NCI-H1092 (cell line): ENCODE results near the gene NRG2.

Experiments used
- DNase-seq: peaks from one replicate; lab custom pipeline; 2025; lab: John Stamatoyannopoulos, UW

Gene NRG2

DNA sequence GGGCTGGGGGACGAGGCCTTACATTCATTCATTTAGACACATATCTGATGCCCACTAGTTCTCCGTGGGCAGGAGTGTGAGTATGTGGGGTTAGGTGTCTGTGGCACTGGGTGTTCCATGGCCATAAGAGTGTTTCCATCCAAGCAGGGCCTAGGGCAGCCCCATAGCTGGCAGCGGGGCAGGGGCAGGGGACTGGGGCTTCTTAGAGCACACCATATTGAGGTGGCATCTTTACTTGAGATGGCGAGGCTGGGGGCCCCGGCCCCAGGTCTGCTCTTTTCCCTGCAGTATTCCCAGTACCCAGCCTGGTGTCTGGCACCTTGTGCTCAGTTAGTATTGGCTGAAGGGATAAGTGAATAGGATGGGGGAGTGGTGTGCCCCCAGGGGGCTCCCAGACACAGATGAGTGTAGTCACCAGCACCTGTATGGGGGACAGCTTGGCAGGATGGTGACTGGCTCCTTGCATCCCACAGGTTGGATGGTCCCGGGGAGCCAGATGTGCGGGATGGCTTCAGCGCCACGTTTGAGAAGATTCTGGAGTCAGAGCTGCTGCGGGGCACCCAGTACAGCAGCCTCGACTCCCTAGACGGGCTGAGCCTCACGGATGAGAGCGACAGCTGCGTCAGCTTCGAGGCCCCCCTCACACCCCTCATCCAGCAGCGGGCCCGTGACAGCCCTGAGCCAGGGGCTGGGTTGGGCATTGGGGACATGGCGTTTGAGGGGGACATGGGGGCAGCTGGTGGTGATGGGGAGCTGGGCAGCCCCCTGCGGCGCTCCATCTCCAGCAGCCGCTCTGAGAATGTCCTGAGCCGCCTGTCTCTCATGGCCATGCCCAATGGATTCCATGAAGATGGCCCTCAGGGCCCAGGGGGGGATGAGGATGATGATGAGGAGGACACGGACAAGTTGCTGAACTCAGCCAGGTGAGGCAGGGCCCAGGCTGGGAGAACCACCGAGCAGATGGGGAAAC, 230.0 kb downstream of the NRG2 start:
- no peak for DNase-seq

DNA sequence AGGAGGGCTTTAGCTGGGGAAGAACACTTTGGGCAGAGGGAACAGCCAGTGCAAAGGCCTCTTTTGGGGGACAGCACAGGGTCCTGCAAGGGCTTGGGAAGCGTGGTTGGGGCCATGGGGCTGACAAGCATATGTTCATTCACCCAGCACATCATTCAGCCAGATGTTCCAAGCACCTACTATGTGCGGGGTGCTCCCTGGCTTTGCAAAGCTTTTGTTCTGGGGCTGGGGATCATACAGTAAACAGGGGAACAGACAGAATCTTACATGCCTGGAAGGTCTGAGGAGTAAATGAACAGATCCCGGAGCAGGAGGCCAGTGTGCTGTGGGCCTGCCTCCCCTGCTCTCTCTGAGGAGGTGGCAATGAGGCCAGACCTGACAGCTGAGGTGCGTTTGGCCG, 230.8 kb downstream of the NRG2 start:
- DNase-seq: no peak

DNA sequence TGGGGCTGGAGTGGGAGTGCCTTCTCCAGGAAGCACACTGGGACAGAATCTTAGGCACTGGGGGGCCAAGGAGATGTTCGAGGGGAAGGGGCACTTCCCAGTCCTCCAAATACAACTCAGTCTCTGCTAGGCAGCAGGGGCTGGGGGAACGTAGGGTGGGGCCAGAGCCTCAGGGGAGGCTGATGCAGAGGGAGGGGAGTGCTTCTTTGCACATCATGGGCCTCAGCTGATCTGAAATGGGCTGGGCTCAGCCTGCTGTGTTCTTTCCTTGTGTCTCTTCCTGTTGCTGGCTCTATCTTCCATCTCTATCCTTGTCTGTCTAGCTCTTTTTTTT, 231.9 kb downstream of the NRG2 start:
- DNase-seq: no peak

DNA sequence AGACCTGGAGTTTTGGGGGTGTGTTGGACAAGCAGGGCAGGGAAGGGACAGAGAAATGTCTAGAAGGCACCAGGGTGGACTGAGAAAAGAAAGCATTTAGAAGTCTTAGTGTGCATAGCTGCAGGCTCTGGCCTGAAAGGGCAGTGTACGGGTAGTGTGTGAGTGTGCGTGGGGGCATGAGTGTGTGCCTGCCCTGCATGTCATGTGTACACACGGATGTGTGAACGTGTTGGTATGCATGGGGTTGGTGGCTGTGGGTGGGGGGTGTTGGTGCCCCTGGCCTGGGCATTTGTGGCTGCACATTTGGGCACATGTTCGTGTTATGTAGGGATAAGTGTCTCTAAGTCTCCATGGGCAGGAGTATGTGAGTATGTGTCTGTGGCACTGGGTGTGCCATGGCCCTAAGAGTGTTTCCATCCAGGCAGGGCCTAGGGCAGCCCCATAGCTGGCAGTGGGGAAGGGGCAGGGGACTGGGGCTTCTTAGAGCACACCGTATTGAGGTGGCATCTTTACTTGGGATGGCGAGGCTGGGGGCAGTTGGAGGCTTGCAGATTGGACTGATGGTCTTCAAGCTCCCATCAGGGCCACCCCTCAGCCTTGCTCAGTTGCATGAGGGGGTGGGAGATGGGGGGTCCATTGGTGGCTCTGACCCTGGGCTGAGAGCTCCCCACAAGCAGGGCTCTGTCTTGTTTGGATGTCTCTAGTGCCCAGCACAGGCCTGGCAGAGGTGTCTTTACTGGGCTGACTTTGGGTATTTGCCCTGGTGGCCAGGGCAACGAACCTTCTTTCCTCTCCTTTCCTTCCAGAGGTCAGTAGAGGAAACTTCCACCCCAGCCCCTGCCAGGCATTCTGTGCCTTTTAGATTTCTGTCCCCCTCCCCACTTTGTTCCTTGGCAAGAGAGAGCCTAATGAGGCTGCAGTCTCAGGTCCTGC, 232.5 kb downstream of the NRG2 start:
- DNase-seq: no peak

DNA sequence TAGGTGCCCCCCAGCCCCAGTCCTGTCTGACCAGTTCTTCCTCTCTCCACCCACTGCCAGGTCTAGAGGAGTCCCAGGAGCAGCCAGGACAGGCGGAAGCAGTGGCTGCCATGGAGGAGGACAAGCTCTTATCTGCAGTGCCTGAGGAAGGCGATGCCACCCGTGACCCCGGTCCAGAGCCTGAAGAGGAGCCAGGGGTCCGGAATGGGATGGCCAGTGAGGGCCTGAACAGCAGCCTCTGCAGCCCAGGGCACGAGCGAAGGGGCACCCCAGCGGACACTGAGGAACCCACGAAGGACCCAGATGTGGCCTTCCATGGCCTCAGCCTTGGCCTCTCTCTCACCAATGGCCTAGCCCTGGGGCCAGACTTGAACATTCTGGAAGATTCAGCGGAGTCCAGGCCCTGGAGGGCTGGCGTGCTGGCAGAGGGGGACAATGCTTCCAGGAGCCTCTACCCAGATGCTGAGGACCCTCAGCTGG, 233.7 kb downstream of the NRG2 start:
- no peak for DNase-seq

DNA sequence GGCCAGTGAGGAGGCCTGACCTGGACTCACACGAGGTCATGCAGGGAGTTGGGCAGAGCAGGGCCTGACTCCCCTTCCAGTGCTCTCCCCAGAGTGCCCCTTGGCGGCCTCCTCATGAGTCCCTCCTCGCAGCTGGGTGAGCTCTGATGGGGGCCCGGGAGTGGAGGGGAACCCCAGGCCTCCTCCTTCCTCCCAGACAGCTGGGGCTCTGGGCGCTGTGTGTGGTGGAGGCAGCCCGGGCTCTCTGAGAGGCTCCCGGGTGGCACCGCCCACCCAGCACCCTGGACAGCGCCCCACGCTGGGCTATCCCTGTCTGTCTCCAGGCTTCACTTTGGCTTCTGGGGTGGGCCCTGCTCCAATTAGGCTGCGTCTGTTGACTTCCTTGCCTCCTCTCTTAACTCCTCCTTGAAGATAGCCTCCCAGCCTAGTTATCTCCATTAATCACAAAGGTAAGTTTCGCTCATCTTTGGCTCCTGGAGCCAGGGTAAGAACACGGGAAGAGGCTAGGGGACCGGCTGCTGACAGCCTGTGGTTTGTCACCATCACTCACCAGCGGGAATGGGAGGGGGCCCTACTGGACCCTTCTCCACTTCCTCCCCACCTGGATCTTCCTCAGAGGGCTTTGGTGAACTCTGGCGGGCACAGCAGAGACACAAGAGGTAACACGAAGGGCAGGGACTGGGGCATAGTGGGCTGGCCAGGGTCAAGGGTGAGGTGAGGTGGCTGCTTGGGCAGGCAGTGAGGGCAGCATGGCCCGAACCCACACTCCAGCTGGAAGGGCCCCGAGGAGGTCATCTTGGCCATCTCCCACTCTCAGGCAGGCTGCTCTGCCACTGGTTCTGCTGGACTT, 234.4 kb downstream of the NRG2 start:
- DNase-seq: no peak

DNA sequence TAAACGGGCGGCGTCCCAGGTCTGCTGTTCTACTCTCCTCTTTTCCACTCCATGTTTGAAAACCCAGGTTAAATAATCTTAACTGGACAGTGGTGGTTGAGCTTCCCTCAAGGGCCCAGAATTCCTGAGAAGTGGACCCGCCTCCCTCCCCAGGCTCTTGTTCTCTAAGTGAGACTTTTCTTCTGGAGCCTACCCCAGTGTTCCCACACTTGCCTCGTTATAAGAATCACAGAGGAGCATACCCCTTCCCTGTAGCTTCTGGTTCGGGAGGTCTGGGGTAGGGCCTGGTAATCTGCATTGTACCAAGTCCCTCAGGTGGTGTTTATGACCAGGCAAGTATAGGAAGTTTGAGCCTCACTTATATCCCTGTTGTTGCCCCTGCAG, 235.5 kb downstream of the NRG2 start:
- DNase-seq: no peak

DNA sequence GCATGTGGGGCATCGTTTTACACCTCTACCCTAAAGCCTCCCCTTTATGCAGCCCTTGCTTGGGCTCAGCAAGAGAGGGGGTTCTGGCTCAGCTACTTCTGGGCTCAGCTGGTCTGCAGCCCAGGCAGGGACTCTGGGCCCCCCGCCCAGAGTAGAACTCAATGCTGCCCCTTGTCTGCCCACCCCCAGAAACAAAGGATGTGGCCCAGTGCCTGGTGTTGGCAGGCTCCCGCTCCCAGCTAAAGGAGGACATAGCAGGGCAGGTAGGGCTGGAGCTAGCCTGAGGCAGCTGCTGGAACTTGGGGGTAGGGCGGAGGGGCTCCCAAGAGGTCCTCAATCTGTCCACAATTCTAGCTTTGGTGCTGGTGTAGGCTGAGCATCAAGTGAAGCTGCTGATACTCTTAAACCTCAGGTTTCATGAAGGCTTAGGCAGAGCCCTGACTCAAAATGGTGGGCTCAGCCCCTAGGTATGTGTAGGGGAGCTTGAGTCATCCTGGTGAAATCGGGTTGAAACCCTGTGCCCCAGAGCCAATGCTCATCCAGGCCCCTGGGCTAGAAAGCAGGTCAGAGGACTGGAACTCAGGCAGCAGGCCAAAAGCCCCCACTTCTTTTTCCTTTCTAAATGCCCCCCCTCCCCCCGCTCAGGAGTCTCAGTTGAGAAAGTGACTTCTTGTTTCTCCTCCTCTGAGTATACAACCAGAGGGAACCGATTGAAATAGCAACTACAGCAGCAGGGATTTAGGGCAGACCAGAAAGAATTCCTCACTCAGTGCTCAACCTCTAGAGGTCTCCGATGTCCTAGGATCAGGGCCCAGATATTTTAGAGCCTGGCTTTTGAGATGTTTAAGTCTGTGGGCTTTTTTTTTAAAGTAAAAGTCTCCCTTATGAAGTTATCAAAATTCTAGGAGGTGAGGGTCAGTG, 236.1 kb downstream of the NRG2 start:
- no peak for DNase-seq

DNA sequence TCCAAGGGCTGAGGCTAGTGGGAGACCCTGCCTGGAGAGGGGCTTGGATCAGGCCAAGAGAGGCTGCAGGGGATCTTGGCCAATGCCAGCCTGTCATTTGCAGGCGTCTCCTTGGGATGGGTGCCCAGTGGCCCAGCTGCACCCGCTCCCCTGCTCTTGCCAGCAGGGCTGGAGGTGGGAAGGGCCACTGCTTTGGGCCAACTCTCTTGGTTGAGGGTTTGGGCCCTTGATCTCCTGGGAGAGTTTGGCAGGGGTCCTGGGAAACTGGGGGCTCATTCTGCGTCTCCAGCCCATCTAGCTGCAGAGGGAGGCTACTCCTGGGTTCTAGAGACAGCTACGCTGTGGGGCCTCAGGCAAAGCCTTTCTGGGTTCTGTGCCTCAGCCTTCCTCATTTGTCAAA, 237.0 kb downstream of the NRG2 start:
- DNase-seq: no peak

DNA sequence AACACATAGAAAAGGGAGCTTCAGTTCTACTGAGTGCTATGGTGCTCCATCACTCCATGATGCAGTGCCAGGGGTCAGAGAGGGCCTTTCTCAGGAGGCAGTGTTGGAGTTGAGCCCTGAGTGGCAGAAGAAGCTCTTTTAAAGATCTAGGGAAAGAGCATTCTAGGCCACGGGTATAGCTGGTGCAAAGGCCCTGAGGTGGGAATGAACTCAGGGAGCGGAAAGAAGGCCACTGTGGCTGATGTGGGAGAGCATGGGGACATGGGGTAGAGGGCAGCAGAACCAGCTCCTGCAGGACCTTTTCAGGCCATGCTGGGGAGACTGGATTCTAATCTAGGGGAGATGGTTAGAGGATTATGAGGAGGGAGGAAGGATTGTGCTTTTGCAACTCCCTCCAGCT, 237.6 kb downstream of the NRG2 start:
- no peak for DNase-seq

DNA sequence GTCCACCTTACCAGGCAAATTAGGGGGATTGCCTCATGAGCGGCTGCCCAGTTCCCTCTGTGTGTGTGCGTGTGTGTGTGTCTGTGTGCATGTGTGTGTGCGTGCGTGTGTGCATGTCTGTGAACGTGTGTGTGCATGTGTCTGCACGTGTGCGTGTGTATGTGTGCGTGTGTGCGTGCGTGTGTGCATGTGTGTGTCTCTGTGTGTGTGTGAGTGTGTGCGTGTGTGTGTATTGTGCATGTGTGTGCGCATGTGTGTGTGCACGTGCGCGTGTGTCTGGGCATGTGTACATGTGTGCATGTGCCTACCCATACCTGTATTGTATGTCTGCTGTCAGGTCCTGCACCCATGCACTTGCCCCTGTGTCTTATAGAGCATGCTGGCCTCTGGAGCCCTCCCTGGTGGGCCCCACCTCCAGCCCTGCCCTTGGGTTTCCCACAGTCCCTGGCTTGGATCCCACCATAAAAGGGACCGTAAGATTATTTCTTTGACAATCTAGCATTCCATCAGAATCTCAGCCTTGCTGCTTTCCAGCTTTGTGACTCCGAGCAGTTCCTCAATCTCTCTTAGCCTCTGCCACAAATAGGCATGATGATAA, 238.2 kb downstream of the NRG2 start:
- DNase-seq: no peak

DNA sequence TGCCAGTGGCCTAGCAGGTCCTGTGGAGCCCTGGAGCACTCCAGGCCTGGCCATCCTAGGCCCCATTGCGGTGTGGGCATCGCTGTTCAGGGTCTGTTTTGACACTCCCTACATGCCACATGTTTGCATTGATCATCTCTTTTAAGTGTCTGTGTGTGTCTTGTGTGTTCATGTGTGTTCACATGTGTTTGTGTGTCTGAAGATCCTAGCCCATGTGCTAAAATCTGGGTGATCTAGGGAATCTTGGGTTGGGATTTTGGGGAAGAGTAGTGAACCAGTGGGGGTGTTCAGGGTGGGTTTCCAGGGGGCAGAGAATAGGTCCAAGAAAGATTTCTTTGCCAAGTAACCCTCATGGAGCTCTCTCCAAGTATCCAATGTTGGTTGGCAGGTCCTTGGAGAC, 239.1 kb downstream of the NRG2 start:
- no peak for DNase-seq

DNA sequence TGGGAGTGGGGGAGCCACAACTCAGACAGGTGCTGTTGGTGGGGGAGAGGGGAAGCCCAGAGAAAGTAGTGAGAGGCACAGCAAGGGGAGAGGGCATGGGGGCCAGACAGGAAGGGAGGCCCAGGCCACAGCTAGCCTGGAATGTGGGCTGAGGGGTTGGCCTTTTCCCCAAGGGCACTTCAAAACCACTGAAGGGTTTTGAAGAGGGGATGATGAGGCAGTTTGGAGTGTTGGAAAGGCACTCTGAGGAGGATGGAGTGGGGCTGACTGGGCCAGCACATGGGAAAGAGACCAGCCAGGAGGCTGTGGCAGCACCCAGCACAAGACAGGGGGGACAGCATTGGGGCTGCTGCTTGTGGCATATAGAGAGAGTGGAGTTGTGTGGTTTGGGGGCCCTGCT, 243.7 kb downstream of the NRG2 start:
- DNase-seq: no peak

DNA sequence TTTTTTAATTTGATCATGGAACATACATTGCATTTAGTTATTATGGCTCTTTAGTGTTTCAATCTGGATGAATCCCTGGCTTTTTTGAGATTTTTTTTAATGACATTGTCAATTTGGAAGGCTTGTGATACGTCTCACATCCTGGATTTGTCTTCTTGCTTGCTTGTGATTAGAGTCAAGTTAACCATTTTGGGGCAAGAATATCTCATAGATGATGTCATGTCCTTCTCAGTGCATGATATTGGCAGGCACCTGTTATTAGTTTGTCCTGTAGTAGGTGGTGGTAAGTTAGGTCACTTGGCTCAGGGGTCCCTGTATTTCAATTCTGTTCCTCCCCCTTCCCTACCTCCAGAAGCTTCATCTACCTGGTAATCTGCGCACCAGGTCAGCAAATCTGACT, 244.2 kb downstream of the NRG2 start:
- no peak for DNase-seq

DNA sequence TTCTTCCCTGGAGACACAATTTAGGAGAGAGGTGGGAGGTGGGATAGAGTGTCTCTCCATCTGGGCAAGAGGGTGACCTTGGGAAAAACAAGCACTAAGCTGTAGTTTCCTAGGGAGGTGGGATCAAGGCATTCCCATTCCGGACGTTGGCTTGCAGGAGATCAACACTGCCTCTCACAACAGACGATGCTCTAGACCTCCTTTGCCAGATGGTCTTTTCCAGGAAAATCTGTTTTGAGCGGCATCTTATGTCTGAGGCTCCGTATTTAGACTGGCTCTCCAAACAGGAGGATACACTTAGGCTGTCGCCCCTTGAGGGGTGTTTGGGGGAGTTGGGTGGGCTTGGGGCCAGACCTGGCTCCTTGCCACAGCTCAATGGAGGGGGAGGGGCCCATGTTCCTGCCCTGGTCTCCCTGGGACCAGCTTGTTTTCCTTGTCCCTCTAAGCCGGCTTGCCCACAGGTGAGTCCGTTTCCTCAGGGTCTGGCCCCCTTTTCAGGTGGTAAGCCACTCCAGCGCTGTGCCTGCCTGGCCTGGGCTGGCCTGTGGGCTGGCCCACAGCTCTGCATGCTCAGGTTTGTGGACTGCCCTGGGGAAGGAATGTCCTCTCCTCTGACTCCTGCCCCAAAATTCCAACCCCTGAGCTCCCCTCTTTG, 245.1 kb downstream of the NRG2 start:
- no peak for DNase-seq

DNA sequence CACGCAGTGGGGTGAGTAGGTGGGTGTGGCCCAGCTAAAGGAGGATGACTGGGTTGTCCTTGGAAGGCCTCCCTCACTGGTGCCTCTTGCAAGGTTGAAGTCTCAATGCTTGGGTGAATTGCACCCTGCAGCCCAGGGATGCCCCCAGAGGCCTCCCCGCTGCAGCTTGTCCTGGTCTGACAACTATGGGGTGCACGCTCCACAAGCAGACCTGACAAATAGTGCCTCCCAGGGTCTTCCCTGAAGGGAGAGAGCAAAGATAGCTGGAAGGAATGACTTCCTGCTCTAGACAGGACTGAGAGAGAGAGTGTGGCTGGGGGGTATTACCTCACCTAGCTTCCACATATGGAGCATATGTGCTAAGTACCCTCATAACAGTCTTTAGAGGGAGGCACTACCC, 245.8 kb downstream of the NRG2 start:
- no peak for DNase-seq
